Thyroid gland (tissue), 4 donors: Measurements from ENCODE around the gene TIGD2. TPM values are rescaled to one million over a fixed set of nuclear protein-coding genes. Genes with fewer than 3 reads are reported as not detected.

Source experiments
- DNase-seq, 2 donors: peaks; one replicate each; pipeline ENCODE4 v3.0.0-alpha.2; 2019
- H3K27ac ChIP-seq, 3 donors: fragments of 200-600 bp; sonication (generic); 1 replicate in 2 of 3; 2 replicates in 1 of 3; pipeline ENCODE4 v1.5.1; 2016 to 2019; ENCODE audit warnings: mild to moderate bottlenecking in 1 of 3, moderate library complexity in 1 of 3
- H3K27me3 ChIP-seq: fragments of 200-600 bp; sonication (generic); one replicate; pipeline ENCODE4 v1.5.1; 2019
- H3K36me3 ChIP-seq, 2 donors: fragments of 200-600 bp; sonication (generic); one replicate each; pipeline ENCODE4 v1.5.1; 2016 to 2019
- H3K4me1 ChIP-seq, 2 donors: fragments of 200-600 bp; sonication (generic); one replicate each; pipeline ENCODE4 v1.5.1; 2017 to 2019
- H3K4me3 ChIP-seq, 3 donors: fragments of 200-600 bp; sonication (generic); replicated peaks in 1 of 3; 1 replicate in 2 of 3; 2 replicates in 1 of 3; pipeline ENCODE4 v1.5.1; 2016; ENCODE audit warnings: mild to moderate bottlenecking in 1 of 3
- H3K9me3 ChIP-seq: fragments of 200-600 bp; sonication (generic); one replicate; pipeline ENCODE4 v1.5.1; 2017
- POLR2A ChIP-seq, 2 donors: fragments of 450-650 bp; IDR thresholded peaks; one replicate each; pipeline ENCODE4 v1.6.1; 2017; ENCODE audit warnings: antibody characterized with exemption in 2 of 2, mild to moderate bottlenecking in 2 of 2, moderate library complexity in 1 of 2
- WGBS, 2 donors: methylation state at CpG; one replicate each; pipeline ENCODE4 v1.1.5; 2017; 5-methylcytosine and 5-hydroxymethylcytosine counted together
- intact Hi-C: fragments of 100-400 bp; cut with DNase I; formaldehyde crosslinking; loops from one replicate; pipeline ENCODE4 v1.15.1; 2023
- total RNA-seq, 4 donors: library from RNA; depleted of rRNA; stranded (reverse); fragments of >200 nt; gene quantifications; one replicate each; pipeline ENCODE4 v1.2.3, GENCODE V29; 2016
- TF ChIP-seq, protein P1 (sequence below), 6 experiments: fragments of 200-600 bp in 3 of 6; fragments of 450-650 bp in 3 of 6; sonication (generic) in 3 of 6; IDR thresholded peaks; one replicate each; pipeline ENCODE4 v1.5.1; 2016 to 2019; ENCODE audit warnings: antibody characterized with exemption in 6 of 6, mild to moderate bottlenecking in 2 of 6, inconsistent platforms in 1 of 6, moderate library complexity in 1 of 6

TIGD2 gene
- total RNA-seq, 4 donors from 2014 or later = 5.5 to 8.0 (median 7.2) TPM

DNA sequence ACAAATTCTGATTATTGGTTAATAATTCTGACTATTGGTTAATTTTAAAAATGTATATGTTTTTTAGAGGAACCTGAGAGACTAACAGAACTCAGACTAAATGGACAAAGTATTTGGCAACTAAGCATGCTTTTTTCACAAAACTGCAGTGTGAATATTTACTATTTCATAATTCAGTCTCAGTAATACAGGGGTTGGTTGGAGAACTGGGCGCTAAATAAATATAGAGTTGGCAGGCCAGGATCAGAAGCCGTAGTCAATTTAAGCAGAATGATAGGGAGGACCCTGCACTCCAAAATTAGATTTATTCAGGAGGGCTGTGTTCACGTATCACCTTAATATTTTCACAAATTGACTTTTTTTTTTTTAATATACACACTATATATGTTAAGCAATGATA, 5.8 kb downstream of the TIGD2 start:
- 97 to 98% methylated on average over 3 of the region's 3 CpGs for WGBS, 2 donors
- intact Hi-C loops = no loop called here
- no peak overlapping the region for H3K4me3 ChIP-seq
- no peak for TF ChIP-seq POLR2A (IDR thresholded peaks at IDR 0.05)
- TF ChIP-seq, protein P1, sequence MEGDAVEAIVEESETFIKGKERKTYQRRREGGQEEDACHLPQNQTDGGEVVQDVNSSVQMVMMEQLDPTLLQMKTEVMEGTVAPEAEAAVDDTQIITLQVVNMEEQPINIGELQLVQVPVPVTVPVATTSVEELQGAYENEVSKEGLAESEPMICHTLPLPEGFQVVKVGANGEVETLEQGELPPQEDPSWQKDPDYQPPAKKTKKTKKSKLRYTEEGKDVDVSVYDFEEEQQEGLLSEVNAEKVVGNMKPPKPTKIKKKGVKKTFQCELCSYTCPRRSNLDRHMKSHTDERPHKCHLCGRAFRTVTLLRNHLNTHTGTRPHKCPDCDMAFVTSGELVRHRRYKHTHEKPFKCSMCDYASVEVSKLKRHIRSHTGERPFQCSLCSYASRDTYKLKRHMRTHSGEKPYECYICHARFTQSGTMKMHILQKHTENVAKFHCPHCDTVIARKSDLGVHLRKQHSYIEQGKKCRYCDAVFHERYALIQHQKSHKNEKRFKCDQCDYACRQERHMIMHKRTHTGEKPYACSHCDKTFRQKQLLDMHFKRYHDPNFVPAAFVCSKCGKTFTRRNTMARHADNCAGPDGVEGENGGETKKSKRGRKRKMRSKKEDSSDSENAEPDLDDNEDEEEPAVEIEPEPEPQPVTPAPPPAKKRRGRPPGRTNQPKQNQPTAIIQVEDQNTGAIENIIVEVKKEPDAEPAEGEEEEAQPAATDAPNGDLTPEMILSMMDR (IDR thresholded peaks at IDR 0.05) = no peak
- no peaks in the 10 kb centered on the region for H3K9me3 ChIP-seq
- no peak overlapping the region for H3K27ac ChIP-seq
- no peaks in the 10 kb centered on the region for H3K36me3 ChIP-seq
- H3K27me3 ChIP-seq = no peaks in the 10 kb centered on the region
- no peak for DNase-seq
- peaks cover 0 to 6% of the 10 kb centered on the region in 2 donors for H3K4me1 ChIP-seq

DNA sequence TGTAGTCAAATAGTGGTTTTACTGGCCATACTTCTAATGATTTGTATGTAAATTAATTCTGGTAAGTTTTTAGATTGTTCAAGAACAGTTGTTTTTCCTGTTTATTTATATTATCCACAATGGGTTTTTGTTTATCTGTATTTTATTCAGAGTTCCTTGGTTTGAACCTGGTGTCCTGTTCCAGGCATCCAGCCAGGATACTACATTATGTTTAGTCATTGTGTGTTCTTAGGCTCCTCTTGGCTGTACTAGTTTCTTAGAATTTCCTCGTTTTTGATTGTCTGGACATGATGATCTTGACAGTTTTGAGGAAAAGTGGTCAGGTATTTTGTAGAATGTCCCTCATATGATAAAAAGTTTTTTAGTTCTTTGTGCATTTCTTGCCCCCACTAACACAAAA, 7.8 kb downstream of the TIGD2 start:
- Histone ChIP-seq H3K4me1 (peaks cover 0 to 5% of the 10 kb centered on the region in 2 donors), H3K9me3 (no peaks in the 10 kb centered on the region), H3K36me3 (no peaks in the 10 kb centered on the region), H3K27me3 (no peaks in the 10 kb centered on the region), H3K27ac (no peak overlapping the region), H3K4me3 (no peak overlapping the region)
- no peak for DNase-seq
- TF ChIP-seq POLR2A (IDR thresholded peaks at IDR 0.05) = no peak
- TF ChIP-seq, protein P1 (IDR thresholded peaks at IDR 0.05) = no peak
- intact Hi-C loops = no loop called here
- 63 to 75% methylated on average over 1 of the region's 1 CpG for WGBS, 2 donors

DNA sequence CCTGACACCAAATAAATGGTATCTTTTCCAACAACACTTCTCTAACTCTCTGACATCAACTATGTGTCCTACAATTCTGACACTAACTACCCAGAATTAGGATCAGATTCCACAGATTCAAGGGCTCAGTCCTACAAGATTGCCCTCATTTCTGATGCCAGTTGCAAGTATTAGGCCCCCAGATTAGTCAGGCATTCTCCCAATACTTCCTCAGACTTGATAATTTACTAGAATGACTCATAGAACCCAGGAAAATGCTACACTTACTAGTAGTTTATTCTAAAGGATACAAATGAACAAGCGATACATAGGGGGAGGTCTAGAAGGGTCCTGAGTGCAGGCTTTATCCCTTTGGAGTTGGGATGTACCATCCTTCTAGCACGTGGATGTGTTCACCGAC, 8.5 kb downstream of the TIGD2 start:
- intact Hi-C loops = no loop called here
- WGBS, 2 donors = 93 to 98% methylated on average over 3 of the region's 3 CpGs
- DNase-seq = no peak
- Histone ChIP-seq H3K4me3 (no peak overlapping the region), H3K36me3 (no peaks in the 10 kb centered on the region), H3K9me3 (no peaks in the 10 kb centered on the region), H3K4me1 (peaks cover 0 to 5% of the 10 kb centered on the region in 2 donors), H3K27me3 (no peaks in the 10 kb centered on the region), H3K27ac (no peak overlapping the region)
- no peak for TF ChIP-seq POLR2A (IDR thresholded peaks at IDR 0.05)
- TF ChIP-seq, protein P1 (IDR thresholded peaks at IDR 0.05) = no peak

DNA sequence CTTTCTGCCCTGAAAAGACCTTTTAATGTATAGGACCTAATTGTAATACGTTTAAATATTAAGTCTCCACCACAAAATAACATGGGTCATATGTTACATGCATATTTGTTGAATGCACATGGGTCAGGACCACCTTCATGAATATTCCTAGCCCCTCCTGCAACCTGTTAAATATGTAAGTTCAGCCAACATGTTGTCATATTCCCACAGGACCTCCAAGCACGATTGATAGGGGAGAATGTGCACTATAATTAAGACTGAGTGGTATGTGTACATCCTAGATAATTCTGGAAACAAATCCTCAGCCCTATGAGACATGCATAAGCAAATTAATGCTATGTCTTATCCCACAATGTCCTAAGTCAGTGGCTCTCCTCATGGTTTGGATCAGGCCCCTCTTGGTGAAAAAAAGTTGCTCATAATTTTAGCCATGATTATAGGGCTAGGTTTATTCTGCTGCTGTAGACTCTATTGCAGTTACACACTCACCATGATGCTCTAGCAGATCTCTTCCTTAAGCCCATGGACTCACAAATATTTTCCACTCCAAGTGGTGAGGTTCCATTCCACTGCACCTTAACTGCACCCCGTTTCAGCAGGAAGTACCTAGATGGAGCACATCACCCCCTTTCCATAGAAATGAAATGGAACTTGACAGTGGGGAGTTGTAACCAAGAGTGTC, 10.2 kb downstream of the TIGD2 start:
- no peaks in the 10 kb centered on the region for H3K36me3 ChIP-seq
- 81 to 88% methylated on average over 3 of the region's 3 CpGs for WGBS, 2 donors
- H3K9me3 ChIP-seq = no peaks in the 10 kb centered on the region
- no peaks in the 10 kb centered on the region for H3K27me3 ChIP-seq
- H3K4me1 ChIP-seq = peaks cover 0 to 5% of the 10 kb centered on the region in 2 donors
- no peak overlapping the region for H3K27ac ChIP-seq
- H3K4me3 ChIP-seq = no peak overlapping the region
- TF ChIP-seq, protein P1 (IDR thresholded peaks at IDR 0.05) = no peak
- no peak for DNase-seq
- intact Hi-C loops = no loop called here

DNA sequence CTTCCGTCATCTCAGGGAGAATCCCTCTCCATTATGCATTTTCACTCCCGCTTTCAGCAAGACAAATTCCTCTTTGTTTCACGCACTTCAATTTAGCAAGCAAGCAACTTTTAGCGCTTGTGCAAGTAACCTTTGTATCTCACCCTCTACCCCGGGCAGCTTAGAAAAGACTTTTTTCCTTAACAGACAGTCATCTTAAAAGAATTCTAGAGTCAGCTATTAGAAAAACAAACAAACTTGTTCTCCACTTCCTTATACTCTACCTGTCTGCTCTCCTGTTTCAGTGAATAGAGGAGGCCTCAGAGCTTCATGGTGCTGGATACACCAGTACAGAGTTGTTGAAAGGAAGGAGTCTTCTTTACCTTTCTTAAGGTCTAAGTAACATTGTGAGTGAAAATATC, 12.1 kb downstream of the TIGD2 start:
- no peak for DNase-seq
- no peak for TF ChIP-seq POLR2A (IDR thresholded peaks at IDR 0.05)
- TF ChIP-seq, protein P1 (IDR thresholded peaks at IDR 0.05) = no peak
- H3K4me3 ChIP-seq = no peak overlapping the region
- H3K36me3 ChIP-seq = no peaks in the 10 kb centered on the region
- no peak overlapping the region for H3K27ac ChIP-seq
- peaks cover 0 to 5% of the 10 kb centered on the region in 2 donors for H3K4me1 ChIP-seq
- no peaks in the 10 kb centered on the region for H3K27me3 ChIP-seq
- intact Hi-C loops = no loop called here
- WGBS, 2 donors = 80 to 81% methylated on average over 5 of the region's 5 CpGs
- H3K9me3 ChIP-seq = no peaks in the 10 kb centered on the region
